ENCODE data around the gene NFATC1.

NFATC1 gene

GRCh38 chr18:79511671-79512301 is 116.1 kb downstream of the NFATC1 start:
- H3K4me3 ChIP-seq (ENCODE audit: low read length) = no peak overlapping the region
- no peaks in the 10 kb centered on the region for H3K27me3 ChIP-seq (ENCODE audit: low read depth, low read length)

GRCh38 chr18:79512461-79513380 is 117.0 kb downstream of the NFATC1 start:
- H3K4me3 ChIP-seq (ENCODE audit: low read length) = no peak overlapping the region
- no peaks in the 10 kb centered on the region for H3K27me3 ChIP-seq (ENCODE audit: low read depth, low read length)
- H3K4me1 ChIP-seq (ENCODE audit: low read length) = no peaks in the 10 kb centered on the region
- TF ChIP-seq CTCF (IDR thresholded peaks at IDR 0.05; ENCODE audit: low read depth, low read length) = no peak
- no peak for TF ChIP-seq EZH2phosphoT487 (IDR thresholded peaks at IDR 0.05; ENCODE audit: low read depth)
- no peaks in the 10 kb centered on the region for H3K79me2 ChIP-seq (ENCODE audit: low read length)
- H2AFZ ChIP-seq (ENCODE audit: low read depth, low read length) = no peak overlapping the region
- no peak overlapping the region for H3K4me2 ChIP-seq (ENCODE audit: low read length)
- H3K9ac ChIP-seq (ENCODE audit: low read length) = no peak overlapping the region
- H3K27ac ChIP-seq (ENCODE audit: low read length) = no peak overlapping the region
- no peaks in the 10 kb centered on the region for H4K20me1 ChIP-seq (ENCODE audit: insufficient read depth, low read length)
- no peaks in the 10 kb centered on the region for H3K9me3 ChIP-seq (ENCODE audit: insufficient read depth, low read length)
- H3K36me3 ChIP-seq (replicated peaks; ENCODE audit: low read depth, low read length) = peaks cover 11% of the 10 kb centered on the region

More at GRCh38 chr18:79511671-79512301, 116.1 kb downstream of the NFATC1 start:
- Histone ChIP-seq H4K20me1 (ENCODE audit: insufficient read depth, low read length) (no peaks in the 10 kb centered on the region), H3K79me2 (ENCODE audit: low read length) (no peaks in the 10 kb centered on the region), H3K4me1 (ENCODE audit: low read length) (no peaks in the 10 kb centered on the region), H3K36me3 (replicated peaks; ENCODE audit: low read depth, low read length) (peaks cover 11% of the 10 kb centered on the region), H2AFZ (ENCODE audit: low read depth, low read length) (no peak overlapping the region), H3K4me2 (ENCODE audit: low read length) (no peak overlapping the region), H3K9me3 (ENCODE audit: insufficient read depth, low read length) (no peaks in the 10 kb centered on the region), H3K9ac (ENCODE audit: low read length) (no peak overlapping the region), H3K27ac (ENCODE audit: low read length) (no peak overlapping the region)
- TF ChIP-seq EZH2phosphoT487 (IDR thresholded peaks at IDR 0.05; ENCODE audit: low read depth) (no peak), CTCF (IDR thresholded peaks at IDR 0.05; ENCODE audit: low read depth, low read length) (no peak)

- no peak overlapping the region for H3K9ac ChIP-seq (ENCODE audit: low read length)
- H3K27me3 ChIP-seq (ENCODE audit: low read depth, low read length) = no peaks in the 10 kb centered on the region
- H3K4me2 ChIP-seq (ENCODE audit: low read length) = no peak overlapping the region
- H2AFZ ChIP-seq (ENCODE audit: low read depth, low read length) = no peak overlapping the region
- H3K27ac ChIP-seq (ENCODE audit: low read length) = no peak overlapping the region
- no peaks in the 10 kb centered on the region for H3K9me3 ChIP-seq (ENCODE audit: insufficient read depth, low read length)
- peaks cover 11% of the 10 kb centered on the region for H3K36me3 ChIP-seq (replicated peaks; ENCODE audit: low read depth, low read length)
- no peak overlapping the region for H3K4me3 ChIP-seq (ENCODE audit: low read length)
- no peaks in the 10 kb centered on the region for H3K79me2 ChIP-seq (ENCODE audit: low read length)
- TF ChIP-seq CTCF (IDR thresholded peaks at IDR 0.05; ENCODE audit: low read depth, low read length) (no peak), EZH2phosphoT487 (IDR thresholded peaks at IDR 0.05; ENCODE audit: low read depth) (no peak)
- no peaks in the 10 kb centered on the region for H4K20me1 ChIP-seq (ENCODE audit: insufficient read depth, low read length)
- no peaks in the 10 kb centered on the region for H3K4me1 ChIP-seq (ENCODE audit: low read length)
These were observed 117.8 kb downstream of the NFATC1 start for GRCh38 chr18:79513381-79514081.

- no peak overlapping the region for H3K27ac ChIP-seq (ENCODE audit: low read length)
- H4K20me1 ChIP-seq (ENCODE audit: insufficient read depth, low read length) = no peaks in the 10 kb centered on the region
- no peaks in the 10 kb centered on the region for H3K9me3 ChIP-seq (ENCODE audit: insufficient read depth, low read length)
- no peak overlapping the region for H3K4me2 ChIP-seq (ENCODE audit: low read length)
- no peaks in the 10 kb centered on the region for H3K79me2 ChIP-seq (ENCODE audit: low read length)
- no peak overlapping the region for H2AFZ ChIP-seq (ENCODE audit: low read depth, low read length)
- no peak for TF ChIP-seq EZH2phosphoT487 (IDR thresholded peaks at IDR 0.05; ENCODE audit: low read depth)
- TF ChIP-seq CTCF (IDR thresholded peaks at IDR 0.05; ENCODE audit: low read depth, low read length) = no peak
- H3K4me1 ChIP-seq (ENCODE audit: low read length) = peaks cover 2% of the 10 kb centered on the region
- H3K36me3 ChIP-seq (replicated peaks; ENCODE audit: low read depth, low read length) = peaks cover 7% of the 10 kb centered on the region
- no peak overlapping the region for H3K9ac ChIP-seq (ENCODE audit: low read length)
- H3K4me3 ChIP-seq (ENCODE audit: low read length) = no peak overlapping the region
- H3K27me3 ChIP-seq (ENCODE audit: low read depth, low read length) = no peaks in the 10 kb centered on the region
These were observed 119.6 kb downstream of the NFATC1 start for GRCh38 chr18:79515331-79515730.

Data from OCI-LY3 (cell line).